OCI-LY1 (cell line): ENCODE data around the gene DEPP1.

Experiments used
- H2AFZ ChIP-seq: fragments of 200-600 bp; sonication (generic), shearing (Covaris generic); 2 replicates; pipeline ENCODE4 v1.6.0; 2014; ENCODE audit warnings: antibody characterized with exemption, mild to moderate bottlenecking, low read length
- H3F3A ChIP-seq: fragments of 200-600 bp; sonication (generic), shearing (Covaris generic); 2 replicates; pipeline ENCODE4 v1.6.0; 2014; ENCODE audit warnings: mild to moderate bottlenecking, antibody characterized with exemption, low read length, moderate library complexity; ENCODE audit not compliant: insufficient read depth
- H3K27ac ChIP-seq: fragments of 200-600 bp; sonication (generic); 2 replicates; pipeline ENCODE4 v1.5.1; 2014; ENCODE audit warnings: low read length, mixed run types, mild to moderate bottlenecking, low read depth; ENCODE audit not compliant: poor library complexity, severe bottlenecking
- H3K27me3 ChIP-seq: fragments of 200-600 bp; sonication (generic); 2 replicates; pipeline ENCODE4 v1.6.0; 2014; ENCODE audit warnings: antibody characterized with exemption, mild to moderate bottlenecking, low read length, moderate library complexity; ENCODE audit not compliant: insufficient read depth
- H3K36me3 ChIP-seq: fragments of 200-600 bp; sonication (generic); 2 replicates; pipeline ENCODE4 v1.6.1; 2014; ENCODE audit warnings: mild to moderate bottlenecking, antibody characterized with exemption, low read length, moderate library complexity, mixed read lengths; ENCODE audit not compliant: insufficient read depth
- H3K4me1 ChIP-seq: fragments of 200-600 bp; sonication (generic); 2 replicates; pipeline ENCODE4 v1.5.1; 2014; ENCODE audit warnings: mild to moderate bottlenecking, low read length, moderate library complexity; ENCODE audit not compliant: insufficient read depth, severe bottlenecking
- H3K4me2 ChIP-seq: fragments of 200-600 bp; sonication (generic), shearing (Covaris generic); 2 replicates; pipeline ENCODE4 v1.6.1; 2014; ENCODE audit warnings: low read length
- H3K4me3 ChIP-seq: fragments of 200-600 bp; sonication (generic); 2 replicates; pipeline ENCODE4 v1.5.1; 2014; ENCODE audit warnings: low read length, low read depth, mild to moderate bottlenecking, mixed read lengths; ENCODE audit not compliant: poor library complexity, severe bottlenecking
- H3K79me2 ChIP-seq: fragments of 200-600 bp; shearing (Covaris generic); 2 replicates; pipeline ENCODE4 v1.6.1; 2016; ENCODE audit warnings: mixed run types, low read length, mixed read lengths; ENCODE audit not compliant: insufficient read depth
- H3K9ac ChIP-seq: fragments of 200-600 bp; sonication (generic), shearing (Covaris generic); 2 replicates; pipeline ENCODE4 v1.6.1; 2014; ENCODE audit warnings: mild to moderate bottlenecking, low read length, mixed read lengths
- H3K9me2 ChIP-seq: fragments of 200-600 bp; sonication (generic), shearing (Covaris generic); 2 replicates; pipeline ENCODE4 v1.6.1; 2014; ENCODE audit warnings: low read depth, mild to moderate bottlenecking, low read length, mixed read lengths
- H3K9me3 ChIP-seq: fragments of 200-600 bp; shearing (Covaris generic); 2 replicates; pipeline ENCODE4 v1.6.1; 2014; ENCODE audit warnings: low read length, mixed read lengths
- H4K20me1 ChIP-seq: fragments of 200-600 bp; sonication (generic), shearing (Covaris generic); 2 replicates; pipeline ENCODE4 v1.6.0; 2016; ENCODE audit warnings: mild to moderate bottlenecking, low read length; ENCODE audit not compliant: insufficient read depth
- EZH2 ChIP-seq: fragments of 200-600 bp; sonication (generic), shearing (Covaris generic); IDR thresholded peaks from 2 replicates; pipeline ENCODE4 v1.8.0; 2017; ENCODE audit warnings: borderline replicate concordance, mixed run types, mild to moderate bottlenecking, antibody characterized with exemption, low read length, moderate library complexity, mixed read lengths
- TF ChIP-seq, protein P1 (sequence below): fragments of 200-600 bp; sonication (generic), shearing (Covaris generic); IDR thresholded peaks from 2 replicates; pipeline ENCODE4 v1.5.1; 2017; ENCODE audit warnings: mild to moderate bottlenecking, antibody characterized with exemption, low read length, moderate library complexity, mixed read lengths

Gene DEPP1

DNA sequence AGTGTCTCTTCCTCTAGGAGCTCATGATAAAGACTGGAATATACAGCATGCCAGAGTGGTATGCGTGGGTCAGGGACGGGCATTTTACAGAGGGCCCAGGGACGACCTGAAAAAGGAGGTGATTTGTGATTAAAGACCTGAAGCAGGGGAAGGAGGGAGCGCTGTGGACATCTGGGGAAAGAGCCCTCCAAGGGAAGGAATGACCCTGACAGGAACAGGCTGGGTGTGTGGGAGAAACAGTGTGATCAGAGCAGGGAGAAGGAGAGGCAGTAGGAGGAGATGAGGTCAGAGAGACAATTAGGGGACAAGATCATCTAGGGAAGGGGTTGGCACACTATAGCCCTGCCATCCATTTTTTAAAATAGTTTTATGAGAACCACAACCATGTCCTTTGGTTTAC is 22.4 kb downstream of the DEPP1 start:
- no peak for TF ChIP-seq EZH2
- TF ChIP-seq, protein P1, sequence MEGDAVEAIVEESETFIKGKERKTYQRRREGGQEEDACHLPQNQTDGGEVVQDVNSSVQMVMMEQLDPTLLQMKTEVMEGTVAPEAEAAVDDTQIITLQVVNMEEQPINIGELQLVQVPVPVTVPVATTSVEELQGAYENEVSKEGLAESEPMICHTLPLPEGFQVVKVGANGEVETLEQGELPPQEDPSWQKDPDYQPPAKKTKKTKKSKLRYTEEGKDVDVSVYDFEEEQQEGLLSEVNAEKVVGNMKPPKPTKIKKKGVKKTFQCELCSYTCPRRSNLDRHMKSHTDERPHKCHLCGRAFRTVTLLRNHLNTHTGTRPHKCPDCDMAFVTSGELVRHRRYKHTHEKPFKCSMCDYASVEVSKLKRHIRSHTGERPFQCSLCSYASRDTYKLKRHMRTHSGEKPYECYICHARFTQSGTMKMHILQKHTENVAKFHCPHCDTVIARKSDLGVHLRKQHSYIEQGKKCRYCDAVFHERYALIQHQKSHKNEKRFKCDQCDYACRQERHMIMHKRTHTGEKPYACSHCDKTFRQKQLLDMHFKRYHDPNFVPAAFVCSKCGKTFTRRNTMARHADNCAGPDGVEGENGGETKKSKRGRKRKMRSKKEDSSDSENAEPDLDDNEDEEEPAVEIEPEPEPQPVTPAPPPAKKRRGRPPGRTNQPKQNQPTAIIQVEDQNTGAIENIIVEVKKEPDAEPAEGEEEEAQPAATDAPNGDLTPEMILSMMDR = no peak
- H3K36me3 ChIP-seq = no peaks in the 10 kb centered on the region; the same call in 1 of the 2 replicates
- peaks cover 13% of the 10 kb centered on the region for H3K4me1 ChIP-seq
- H3K4me2 ChIP-seq = no peak overlapping the region
- no peaks in the 10 kb centered on the region for H4K20me1 ChIP-seq
- no peak overlapping the region for H2AFZ ChIP-seq
- H3K4me3 ChIP-seq = no peak overlapping the region
- H3K79me2 ChIP-seq = no peaks in the 10 kb centered on the region
- no peaks in the 10 kb centered on the region for H3F3A ChIP-seq
- no peak overlapping the region for H3K9ac ChIP-seq
- no peaks in the 10 kb centered on the region for H3K9me2 ChIP-seq
- no peaks in the 10 kb centered on the region for H3K9me3 ChIP-seq
- no peaks in the 10 kb centered on the region for H3K27me3 ChIP-seq
- H3K27ac ChIP-seq = no peak overlapping the region

DNA sequence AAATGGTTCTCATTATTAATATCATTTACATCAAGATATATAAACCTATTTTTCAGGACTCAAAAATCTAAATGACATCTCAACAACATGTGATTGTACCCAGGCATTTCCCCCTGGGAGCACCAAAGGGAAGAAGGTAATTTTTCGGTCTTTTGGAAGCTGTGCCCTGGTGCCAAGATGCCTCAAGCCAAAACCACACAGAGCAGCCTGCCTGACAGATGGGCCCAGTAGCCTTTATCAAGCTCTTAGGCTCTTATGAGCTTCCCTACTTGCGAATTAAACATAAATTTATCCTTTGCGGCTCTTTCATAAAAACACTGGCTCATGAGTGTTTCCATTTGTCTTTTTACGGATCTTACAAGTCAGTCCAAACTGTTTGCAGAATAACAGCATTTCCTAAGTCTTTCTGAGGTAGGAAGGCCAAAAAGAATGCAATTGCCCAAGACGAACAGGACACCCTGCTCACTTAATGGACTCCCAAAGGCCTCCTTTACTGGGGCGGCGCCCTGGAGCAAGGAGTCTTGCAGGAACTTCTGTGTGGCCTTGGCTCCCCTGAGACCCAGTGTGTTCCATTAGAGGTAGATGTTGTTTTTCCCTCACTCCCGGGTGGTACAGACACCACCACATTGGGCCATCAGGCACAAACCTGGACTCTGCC is 23.1 kb downstream of the DEPP1 start:
- Histone ChIP-seq H3K36me3 (no peaks in the 10 kb centered on the region; the same call in 1 of the 2 replicates), H4K20me1 (no peaks in the 10 kb centered on the region), H3K4me2 (no peak overlapping the region), H3K9me2 (no peaks in the 10 kb centered on the region), H3K27ac (no peak overlapping the region), H2AFZ (no peak overlapping the region), H3K9ac (no peak overlapping the region), H3K9me3 (no peaks in the 10 kb centered on the region), H3K27me3 (no peaks in the 10 kb centered on the region), H3F3A (no peaks in the 10 kb centered on the region), H3K4me1 (peaks cover 13% of the 10 kb centered on the region), H3K4me3 (no peak overlapping the region), H3K79me2 (no peaks in the 10 kb centered on the region)
- no peak for TF ChIP-seq EZH2
- TF ChIP-seq, protein P1 = no peak

GRCh38 chr10:44954962-44955361 is 23.6 kb downstream of the DEPP1 start:
- Histone ChIP-seq H3F3A (no peaks in the 10 kb centered on the region), H3K4me3 (no peak overlapping the region), H3K9me3 (no peaks in the 10 kb centered on the region), H3K79me2 (no peaks in the 10 kb centered on the region), H3K27ac (no peak overlapping the region), H3K4me2 (no peak overlapping the region), H3K9me2 (no peaks in the 10 kb centered on the region), H3K27me3 (no peaks in the 10 kb centered on the region), H4K20me1 (no peaks in the 10 kb centered on the region), H3K9ac (no peak overlapping the region), H3K36me3 (no peaks in the 10 kb centered on the region; the same call in 1 of the 2 replicates), H2AFZ (no peak overlapping the region), H3K4me1 (peaks cover 11% of the 10 kb centered on the region)
- TF ChIP-seq, protein P1 = no peak
